HepG2 (cell line): ENCODE results near the gene TEDC1.

Experiments
- MEF2D ChIP-seq: sonication (generic); formaldehyde crosslinking; IDR thresholded peaks from 2 replicates; pipeline ENCODE4 v1.5.1; 2020; ENCODE audit warnings: mild to moderate bottlenecking, missing genetic modification reagents
- NFRKB ChIP-seq: fragments of 450-650 bp; IDR thresholded peaks from 2 replicates; pipeline ENCODE4 v1.6.1; 2017
- TBP ChIP-seq: sonication (generic); formaldehyde crosslinking; IDR thresholded peaks from 2 replicates; pipeline ENCODE4 v1.5.0; 2020; ENCODE audit warnings: missing genetic modification reagents
- TGIF2 ChIP-seq: IDR thresholded peaks from 2 replicates; pipeline ENCODE4 v1.6.1; 2016; ENCODE audit warnings: control low read depth, missing compliant biosample characterization
- ZC3H4 ChIP-seq: sonication (generic); formaldehyde crosslinking; IDR thresholded peaks from 2 replicates; pipeline ENCODE4 v1.4.0; 2020; ENCODE audit warnings: missing genetic modification reagents, borderline replicate concordance
- ZNF788 ChIP-seq: sonication (generic); formaldehyde crosslinking; IDR thresholded peaks from 2 replicates; pipeline ENCODE4 v1.5.0; 2020; ENCODE audit warnings: mild to moderate bottlenecking, missing genetic modification reagents, borderline replicate concordance
- ZSCAN31 ChIP-seq: sonication (generic); formaldehyde crosslinking; IDR thresholded peaks from 2 replicates; pipeline ENCODE4 v1.5.0; 2020; ENCODE audit warnings: low read depth, mild to moderate bottlenecking, missing genetic modification reagents
- TF ChIP-seq, protein P1 (sequence below): sonication (generic); formaldehyde crosslinking; IDR thresholded peaks from 2 replicates; pipeline ENCODE4 v1.4.0; 2020; ENCODE audit warnings: missing genetic modification reagents
- TF ChIP-seq, protein P2 (sequence below): sonication (generic); formaldehyde crosslinking; IDR thresholded peaks from 2 replicates; pipeline ENCODE4 v1.5.0; 2020; ENCODE audit warnings: mild to moderate bottlenecking, missing genetic modification reagents, moderate library complexity
- TF ChIP-seq, protein P3 (sequence below): sonication (generic); formaldehyde crosslinking; IDR thresholded peaks from 2 replicates; pipeline ENCODE4 v1.4.0; 2020; ENCODE audit warnings: missing genetic modification reagents, borderline replicate concordance

DNA sequence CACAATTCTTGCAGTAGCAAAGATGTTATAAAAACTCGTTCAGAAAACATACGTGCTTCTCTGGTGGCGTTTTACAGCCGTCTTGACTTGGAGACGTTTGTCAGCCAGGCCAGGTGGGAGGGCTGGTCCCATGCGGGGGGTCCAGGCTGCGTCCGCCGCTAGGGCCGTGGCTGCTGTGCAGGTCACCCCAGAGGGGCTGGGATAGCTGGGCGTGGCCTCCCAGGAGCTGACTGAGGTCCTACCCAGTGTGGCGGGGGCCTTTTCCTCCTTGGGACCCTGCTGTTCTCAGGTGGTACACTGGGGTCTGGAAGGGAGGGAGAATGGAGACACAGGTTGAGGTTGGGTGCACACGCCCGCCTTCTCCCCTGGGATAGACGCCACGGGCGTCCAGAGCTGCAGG is 46.2 kb upstream of the TEDC1 start:
- no peak for TF ChIP-seq ZNF788 (CRISPR knock-in tag)
- no peak for TF ChIP-seq NFRKB
- TF ChIP-seq, protein P1, sequence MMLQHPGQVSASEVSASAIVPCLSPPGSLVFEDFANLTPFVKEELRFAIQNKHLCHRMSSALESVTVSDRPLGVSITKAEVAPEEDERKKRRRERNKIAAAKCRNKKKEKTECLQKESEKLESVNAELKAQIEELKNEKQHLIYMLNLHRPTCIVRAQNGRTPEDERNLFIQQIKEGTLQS (CRISPR knock-in tag) = no peak
- no peak for TF ChIP-seq MEF2D (CRISPR knock-in tag)
- TF ChIP-seq, protein P2, sequence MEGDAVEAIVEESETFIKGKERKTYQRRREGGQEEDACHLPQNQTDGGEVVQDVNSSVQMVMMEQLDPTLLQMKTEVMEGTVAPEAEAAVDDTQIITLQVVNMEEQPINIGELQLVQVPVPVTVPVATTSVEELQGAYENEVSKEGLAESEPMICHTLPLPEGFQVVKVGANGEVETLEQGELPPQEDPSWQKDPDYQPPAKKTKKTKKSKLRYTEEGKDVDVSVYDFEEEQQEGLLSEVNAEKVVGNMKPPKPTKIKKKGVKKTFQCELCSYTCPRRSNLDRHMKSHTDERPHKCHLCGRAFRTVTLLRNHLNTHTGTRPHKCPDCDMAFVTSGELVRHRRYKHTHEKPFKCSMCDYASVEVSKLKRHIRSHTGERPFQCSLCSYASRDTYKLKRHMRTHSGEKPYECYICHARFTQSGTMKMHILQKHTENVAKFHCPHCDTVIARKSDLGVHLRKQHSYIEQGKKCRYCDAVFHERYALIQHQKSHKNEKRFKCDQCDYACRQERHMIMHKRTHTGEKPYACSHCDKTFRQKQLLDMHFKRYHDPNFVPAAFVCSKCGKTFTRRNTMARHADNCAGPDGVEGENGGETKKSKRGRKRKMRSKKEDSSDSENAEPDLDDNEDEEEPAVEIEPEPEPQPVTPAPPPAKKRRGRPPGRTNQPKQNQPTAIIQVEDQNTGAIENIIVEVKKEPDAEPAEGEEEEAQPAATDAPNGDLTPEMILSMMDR = no peak
- TF ChIP-seq ZSCAN31 = no peak
- TF ChIP-seq ZC3H4 = no peak
- no peak for TF ChIP-seq TBP (CRISPR knock-in tag)
- no peak for TF ChIP-seq TGIF2 (CRISPR knock-in tag)
- TF ChIP-seq, protein P3, sequence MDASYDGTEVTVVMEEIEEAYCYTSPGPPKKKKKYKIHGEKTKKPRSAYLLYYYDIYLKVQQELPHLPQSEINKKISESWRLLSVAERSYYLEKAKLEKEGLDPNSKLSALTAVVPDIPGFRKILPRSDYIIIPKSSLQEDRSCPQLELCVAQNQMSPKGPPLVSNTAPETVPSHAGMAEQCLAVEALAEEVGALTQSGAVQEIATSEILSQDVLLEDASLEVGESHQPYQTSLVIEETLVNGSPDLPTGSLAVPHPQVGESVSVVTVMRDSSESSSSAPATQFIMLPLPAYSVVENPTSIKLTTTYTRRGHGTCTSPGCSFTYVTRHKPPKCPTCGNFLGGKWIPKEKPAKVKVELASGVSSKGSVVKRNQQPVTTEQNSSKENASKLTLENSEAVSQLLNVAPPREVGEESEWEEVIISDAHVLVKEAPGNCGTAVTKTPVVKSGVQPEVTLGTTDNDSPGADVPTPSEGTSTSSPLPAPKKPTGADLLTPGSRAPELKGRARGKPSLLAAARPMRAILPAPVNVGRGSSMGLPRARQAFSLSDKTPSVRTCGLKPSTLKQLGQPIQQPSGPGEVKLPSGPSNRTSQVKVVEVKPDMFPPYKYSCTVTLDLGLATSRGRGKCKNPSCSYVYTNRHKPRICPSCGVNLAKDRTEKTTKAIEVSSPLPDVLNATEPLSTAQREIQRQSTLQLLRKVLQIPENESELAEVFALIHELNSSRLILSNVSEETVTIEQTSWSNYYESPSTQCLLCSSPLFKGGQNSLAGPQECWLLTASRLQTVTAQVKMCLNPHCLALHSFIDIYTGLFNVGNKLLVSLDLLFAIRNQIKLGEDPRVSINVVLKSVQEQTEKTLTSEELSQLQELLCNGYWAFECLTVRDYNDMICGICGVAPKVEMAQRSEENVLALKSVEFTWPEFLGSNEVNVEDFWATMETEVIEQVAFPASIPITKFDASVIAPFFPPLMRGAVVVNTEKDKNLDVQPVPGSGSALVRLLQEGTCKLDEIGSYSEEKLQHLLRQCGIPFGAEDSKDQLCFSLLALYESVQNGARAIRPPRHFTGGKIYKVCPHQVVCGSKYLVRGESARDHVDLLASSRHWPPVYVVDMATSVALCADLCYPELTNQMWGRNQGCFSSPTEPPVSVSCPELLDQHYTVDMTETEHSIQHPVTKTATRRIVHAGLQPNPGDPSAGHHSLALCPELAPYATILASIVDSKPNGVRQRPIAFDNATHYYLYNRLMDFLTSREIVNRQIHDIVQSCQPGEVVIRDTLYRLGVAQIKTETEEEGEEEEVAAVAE (CRISPR knock-in tag) = no peak
